Activated B cell treated with CpG ODN at 0.5 μM for 24 hours (primary cell): ENCODE results near the gene SYNE1. TPM values are rescaled to one million over a fixed set of nuclear protein-coding genes. Genes with fewer than 3 reads are reported as not detected.

Source experiments
- ATAC-seq: fragments of 200-7000 bp; cut with Tn5 transposase; one replicate; pipeline ENCODE4 v1.10.0; 2021; ENCODE audit warnings: low read depth, mild to moderate bottlenecking, moderate library complexity
- CTCF ChIA-PET: fragments of 350-600 bp; sonication (Branson Sonifier 250); formaldehyde crosslinking; loops from one replicate; lab custom pipeline; 2021; ENCODE audit warnings: antibody characterized with exemption; lab: Charles Lee
- POLR2A ChIA-PET: fragments of 350-600 bp; sonication (Branson Sonifier 250); formaldehyde crosslinking; loops from one replicate; lab custom pipeline; 2021; ENCODE audit warnings: antibody characterized with exemption; lab: Charles Lee
- DNase-seq: peaks from one replicate; pipeline ENCODE4 v3.0.0; 2022
- H3K27ac Mint-ChIP-seq: one replicate; pipeline ENCODE4 v1.8.0; 2020; ENCODE audit warnings: mixed read lengths
- H3K27me3 Mint-ChIP-seq: one replicate; pipeline ENCODE4 v1.8.0; 2021; ENCODE audit warnings: mixed read lengths
- H3K36me3 Mint-ChIP-seq: one replicate; pipeline ENCODE4 v1.8.0; 2021; ENCODE audit warnings: low read depth, mixed read lengths
- H3K4me1 Mint-ChIP-seq: one replicate; pipeline ENCODE4 v1.8.0; 2021; ENCODE audit warnings: mixed read lengths
- H3K4me3 Mint-ChIP-seq: one replicate; pipeline ENCODE4 v1.8.0; 2020; ENCODE audit warnings: mild to moderate bottlenecking, mixed read lengths
- H3K9me3 Mint-ChIP-seq: one replicate; pipeline ENCODE4 v1.8.0; 2020; ENCODE audit warnings: mixed read lengths
- CTCF ChIP-seq: fragments of 200-600 bp; IDR thresholded peaks from one replicate; pipeline ENCODE4 v1.8.0; 2022; ENCODE audit warnings: antibody characterized with exemption, mild to moderate bottlenecking
- intact Hi-C: fragments of 100-400 bp; cut with micrococcal nuclease; formaldehyde crosslinking; loops from one replicate; pipeline ENCODE4 v1.15.1; 2024
- total RNA-seq: library from RNA; stranded (reverse); gene quantifications from 2 replicates; pipeline ENCODE4 v1.2.3, GENCODE V29; 2022

SYNE1 gene
- total RNA-seq, 1 donor from 2014 or later = 74.9 TPM

- H3K27me3 Mint-ChIP-seq = no peaks in the 10 kb centered on the region
- no peaks in the 10 kb centered on the region for H3K4me1 Mint-ChIP-seq
- ChIA-PET CTCF (interaction anchor here (0.5 to 5.5 kb wide), 23 partner anchors 9 to 684 kb away, joined by 3 to 105 read pairs (median 4); no protein-coding TSS in a partner anchor), POLR2A (interaction anchor here (1.6 to 3.0 kb wide), 3 partner anchors 360 to 718 kb away, joined by 3 to 24 read pairs (median 8); no protein-coding TSS in a partner anchor)
- H3K4me3 Mint-ChIP-seq = no peak overlapping the region
- ATAC-seq (peak; percentile 74), DNase-seq (no peak)
- peaks cover 86% of the 10 kb centered on the region for H3K36me3 Mint-ChIP-seq
- H3K27ac Mint-ChIP-seq = no peak overlapping the region
- TF ChIP-seq CTCF = peak; percentile 42
- H3K9me3 Mint-ChIP-seq = no peaks in the 10 kb centered on the region
- intact Hi-C loops = loop anchor here (1.0 to 5.0 kb wide), 5 partner anchors 143 to 683 kb away; no protein-coding TSS in a partner anchor
Measured at GRCh38 chr6:152124429-152125074, 512.6 kb downstream of the SYNE1 start.

- DNase-seq (no peak), ATAC-seq (no peak)
- H3K4me1 Mint-ChIP-seq = peaks cover under 1% of the 10 kb centered on the region
- CTCF ChIA-PET = interaction anchor here (0.6 to 5.5 kb wide), 4 partner anchors 358 to 447 kb away, joined by 4 to 105 read pairs (median 5); no protein-coding TSS in a partner anchor
- H3K27me3 Mint-ChIP-seq = no peaks in the 10 kb centered on the region
- intact Hi-C loops = loop anchor here (5.0 kb wide), 1 partner anchor 144 kb away; no protein-coding TSS in a partner anchor
- TF ChIP-seq CTCF = no peak
- H3K36me3 Mint-ChIP-seq = peaks cover 80% of the 10 kb centered on the region
- POLR2A ChIA-PET = interaction anchor here (0.6 to 3.0 kb wide), 2 partner anchors 422 to 432 kb away, joined by 4 to 24 read pairs; no protein-coding TSS in a partner anchor
- peaks cover 4% of the 10 kb centered on the region for H3K9me3 Mint-ChIP-seq
- H3K4me3 Mint-ChIP-seq = no peak overlapping the region
- no peak overlapping the region for H3K27ac Mint-ChIP-seq
Measured at GRCh38 chr6:152123076-152123475, 514.1 kb downstream of the SYNE1 start.

- H3K4me1 Mint-ChIP-seq = peaks cover 7% of the 10 kb centered on the region
- H3K36me3 Mint-ChIP-seq = peaks cover 75% of the 10 kb centered on the region
- H3K4me3 Mint-ChIP-seq = no peak overlapping the region
- peaks cover 4% of the 10 kb centered on the region for H3K9me3 Mint-ChIP-seq
- no peak overlapping the region for H3K27ac Mint-ChIP-seq
- ATAC-seq (no peak), DNase-seq (no peak)
- no peak for TF ChIP-seq CTCF
- POLR2A ChIA-PET = interaction anchor here (0.6 kb wide), 1 partner anchor 422 kb away, joined by 4 read pairs; no protein-coding TSS in a partner anchor
- CTCF ChIA-PET = interaction anchor here (0.6 to 5.5 kb wide), 4 partner anchors 356 to 446 kb away, joined by 5 to 105 read pairs (median 6); no protein-coding TSS in a partner anchor
- no peaks in the 10 kb centered on the region for H3K27me3 Mint-ChIP-seq
- intact Hi-C loops = loop anchor here (5.0 kb wide), 1 partner anchor 145 kb away; no protein-coding TSS in a partner anchor
Measured at GRCh38 chr6:152122434-152122833, 514.7 kb downstream of the SYNE1 start.

- H3K4me1 Mint-ChIP-seq = peaks cover 8% of the 10 kb centered on the region
- no peak overlapping the region for H3K27ac Mint-ChIP-seq
- H3K27me3 Mint-ChIP-seq = no peaks in the 10 kb centered on the region
- DNase-seq (no peak), ATAC-seq (no peak)
- ChIA-PET POLR2A (no interaction called here), CTCF (interaction anchor here (1.2 to 5.5 kb wide), 3 partner anchors 360 to 446 kb away, joined by 5 to 105 read pairs (median 5); no protein-coding TSS in a partner anchor)
- peaks cover 4% of the 10 kb centered on the region for H3K9me3 Mint-ChIP-seq
- intact Hi-C loops = loop anchor here (5.0 kb wide), 1 partner anchor 145 kb away; no protein-coding TSS in a partner anchor
- H3K4me3 Mint-ChIP-seq = no peak overlapping the region
- no peak for TF ChIP-seq CTCF
- H3K36me3 Mint-ChIP-seq = peaks cover 71% of the 10 kb centered on the region
Measured at GRCh38 chr6:152121910-152122309, 515.3 kb downstream of the SYNE1 start.

GRCh38 chr6:152119831-152120230 lies 517.3 kb downstream of the SYNE1 start:
- Mint-ChIP-seq H3K36me3 (peaks cover 55% of the 10 kb centered on the region), H3K9me3 (peaks cover 4% of the 10 kb centered on the region), H3K4me3 (no peak overlapping the region), H3K27ac (no peak overlapping the region), H3K4me1 (peaks cover 8% of the 10 kb centered on the region), H3K27me3 (no peaks in the 10 kb centered on the region)
- DNase-seq = no peak
- intact Hi-C loops = loop anchor here (5.0 kb wide), 1 partner anchor 147 kb away; no protein-coding TSS in a partner anchor
- POLR2A ChIA-PET = no interaction called here
- ATAC-seq = no peak
- CTCF ChIA-PET = interaction anchor here (1.2 kb wide), 1 partner anchor 429 kb away, joined by 7 read pairs; no protein-coding TSS in a partner anchor
- TF ChIP-seq CTCF = no peak
